ENCODE results near the gene ZSCAN5B. TPM values are rescaled to one million over a fixed set of nuclear protein-coding genes. Genes with fewer than 3 reads are reported as not detected.
"Not testable (repeated sequence)": the region's sequence is repeated elsewhere in the genome, so short reads cannot be mapped to it uniquely, and the experiment has no call there.

ZSCAN5B gene
- total and polyA plus RNA-seq, 12 donors: 0.06 TPM; not detected in 11

- intact Hi-C loops (cut with DNase I): loop anchor here in 1 of 10 donors (10.0 kb wide), 1 partner anchor 49 kb away; no protein-coding TSS in a partner anchor
- TF ChIP-seq CTCF (IDR thresholded peaks at IDR 0.05): no peak
- Histone ChIP-seq H3K4me1 (peaks cover 0 to 43% (median 16%) of the 10 kb centered on the region in 9 donors), H3K27me3 (no peaks in the 10 kb centered on the region), H3K27ac (peak overlapping the region in 4 of 10 donors; percentile 5 to 59 (median 30)), H3K9me3 (no peaks in the 10 kb centered on the region), H3K36me3 (peaks cover 0 to 51% (median 4%) of the 10 kb centered on the region in 9 donors), H3K4me3 (no peak overlapping the region)
- no peak for DNase-seq
- no peak for ATAC-seq
- 42 to 51% methylated on average over 6 of the region's 6 CpGs for WGBS, 2 donors
Measured at GRCh38 chr19:56153507-56153906, 44.1 kb downstream of the ZSCAN5B start.

- H3K27ac ChIP-seq: peak overlapping the region in 3 of 10 donors; percentile 26 to 59 (median 34)
- peaks cover 0 to 51% (median 5%) of the 10 kb centered on the region in 9 donors for H3K36me3 ChIP-seq
- TF ChIP-seq CTCF (IDR thresholded peaks at IDR 0.05): no peak
- WGBS, 2 donors: 76 to 84% methylated on average over 2 of the region's 2 CpGs
- no peak for DNase-seq
- H3K4me1 ChIP-seq: peaks cover 0 to 43% (median 16%) of the 10 kb centered on the region in 9 donors
- intact Hi-C loops (cut with DNase I): loop anchor here in 1 of 10 donors (10.0 kb wide), 1 partner anchor 48 kb away; no protein-coding TSS in a partner anchor
- no peak for ATAC-seq
- H3K9me3 ChIP-seq: no peaks in the 10 kb centered on the region
- H3K27me3 ChIP-seq: no peaks in the 10 kb centered on the region
- no peak overlapping the region for H3K4me3 ChIP-seq
Measured at GRCh38 chr19:56152644-56153043, 44.9 kb downstream of the ZSCAN5B start.

- intact Hi-C loops (cut with DNase I): loop anchor here in 1 of 10 donors (10.0 kb wide), 1 partner anchor 46 kb away; no protein-coding TSS in a partner anchor
- WGBS, 2 donors: 63 to 74% methylated on average over 11 of the region's 11 CpGs
- Histone ChIP-seq H3K27me3 (no peaks in the 10 kb centered on the region), H3K9me3 (no peaks in the 10 kb centered on the region), H3K36me3 (peaks cover 0 to 56% (median 0%) of the 10 kb centered on the region in 9 donors), H3K27ac (peak overlapping the region in 9 of 10 donors; percentile 18 to 74 (median 58)), H3K4me3 (no peak overlapping the region), H3K4me1 (peaks cover 0 to 32% (median 9%) of the 10 kb centered on the region in 9 donors)
- DNase-seq: no peak
- ATAC-seq: peak in 7 of 8 donors; percentile 31 to 89 (median 74)
- TF ChIP-seq CTCF (IDR thresholded peaks at IDR 0.05): no peak
Measured at GRCh38 chr19:56150358-56150757, 47.2 kb downstream of the ZSCAN5B start.

GRCh38 chr19:56149656-56150038 is 47.9 kb downstream of the ZSCAN5B start:
- WGBS, 2 donors: 97% methylated on average over 5 of the region's 5 CpGs
- ATAC-seq: no peak
- H3K4me1 ChIP-seq: peaks cover 0 to 26% (median 4%) of the 10 kb centered on the region in 9 donors
- no peaks in the 10 kb centered on the region for H3K9me3 ChIP-seq
- no peaks in the 10 kb centered on the region for H3K27me3 ChIP-seq
- H3K27ac ChIP-seq: peak overlapping the region in 8 of 10 donors; percentile 47 to 74 (median 60)
- H3K4me3 ChIP-seq: no peak overlapping the region
- intact Hi-C loops (cut with DNase I): loop anchor here in 4 of 10 donors (5.0 to 10.0 kb wide), 3 partner anchors 42 to 165 kb away; partner anchors contain the start of gene ZSCAN5A (in 2 of the 4)
- TF ChIP-seq CTCF (IDR thresholded peaks at IDR 0.05): no peak
- H3K36me3 ChIP-seq: peaks cover 0 to 51% (median 0%) of the 10 kb centered on the region in 9 donors
- no peak for DNase-seq

GRCh38 chr19:56148955-56149655 is 48.5 kb downstream of the ZSCAN5B start:
- Histone ChIP-seq H3K36me3 (peaks cover 0 to 45% (median 0%) of the 10 kb centered on the region in 9 donors), H3K4me1 (peaks cover 0 to 26% (median 4%) of the 10 kb centered on the region in 9 donors), H3K27ac (peak overlapping the region in 6 of 10 donors; percentile 25 to 74 (median 60))
- not testable (repeated sequence) for H3K9me3 ChIP-seq, ATAC-seq, H3K4me3 ChIP-seq, DNase-seq, H3K27me3 ChIP-seq
- intact Hi-C loops (cut with DNase I): loop anchor here in 3 of 10 donors (5.0 to 10.0 kb wide), 2 partner anchors 42 to 166 kb away; partner anchors contain the start of gene ZSCAN5A (in 2 of the 3)
- WGBS, 2 donors: 95 to 97% methylated on average over 12 of the region's 12 CpGs
